GM19328 (cell line): ENCODE data around the gene ASIC4.

Experiments
- ATAC-seq: cut with Tn5 transposase; IDR thresholded peaks from one replicate; pipeline ENCODE4 v1.9.1; 2021; ENCODE audit warnings: mild to moderate bottlenecking, moderate library complexity; ENCODE audit not compliant: unreplicated experiment

The ASIC4 gene

GRCh38 chr2:219496825-219497494, 17.3 kb upstream of the ASIC4 start:
- no peak for ATAC-seq

GRCh38 chr2:219497495-219498279, 16.6 kb upstream of the ASIC4 start:
- no peak for ATAC-seq

- ATAC-seq, result peak; percentile 96
Observed at GRCh38 chr2:219498280-219499057, 15.8 kb upstream of the ASIC4 start, which contains the start of gene GMPPA. TSS of gene GMPPA (plus strand) at chr2:219498891. CDS start at chr2:219499976, 1,085 bp downstream.

GRCh38 chr2:219499058-219499307, 15.3 kb upstream of the ASIC4 start:
- no peak for ATAC-seq

GRCh38 chr2:219499555-219499954, 14.7 kb upstream of the ASIC4 start:
- ATAC-seq, result no peak

- ATAC-seq, result no peak
Observed at GRCh38 chr2:219500135-219500534, 14.1 kb upstream of the ASIC4 start.

GRCh38 chr2:219501849-219502248, 12.4 kb upstream of the ASIC4 start:
- no peak for ATAC-seq

- no peak for ATAC-seq
Observed at GRCh38 chr2:219502618-219503017, 11.7 kb upstream of the ASIC4 start.

- ATAC-seq, result no peak
Observed at GRCh38 chr2:219505585-219505984, 8.7 kb upstream of the ASIC4 start.

- ATAC-seq, result no peak
Observed at GRCh38 chr2:219506153-219506801, 8.0 kb upstream of the ASIC4 start.

- ATAC-seq, result no peak
Observed at GRCh38 chr2:219506802-219507526, 7.3 kb upstream of the ASIC4 start.

- ATAC-seq, result no peak
Observed at GRCh38 chr2:219507581-219508443, 6.5 kb upstream of the ASIC4 start.

- ATAC-seq, result no peak
Observed at GRCh38 chr2:219508444-219508734, 5.9 kb upstream of the ASIC4 start.

- peak; percentile 15 for ATAC-seq
Observed at GRCh38 chr2:219508971-219509779, 5.1 kb upstream of the ASIC4 start.

GRCh38 chr2:219509780-219510511, 4.3 kb upstream of the ASIC4 start:
- peak; percentile 61 for ATAC-seq

GRCh38 chr2:219510512-219511135, 3.7 kb upstream of the ASIC4 start:
- ATAC-seq, result no peak

- ATAC-seq, result no peak
Observed at GRCh38 chr2:219511547-219512325, 2.5 kb upstream of the ASIC4 start.
